HT1080 (cell line): Measurements from ENCODE around the gene SHISAL1. TPM values are rescaled to one million over a fixed set of nuclear protein-coding genes. Genes with fewer than 3 reads are reported as not detected.
A peak's percentile ranks its signal among the peaks of the same experiment; 100 is the strongest.

ENCODE experiments used
- DNase-seq: peaks from one replicate; pipeline ENCODE4 v3.0.0-alpha.2; 2015; ENCODE audit warnings: low read depth
- total RNA-seq: library from RNA; depleted of rRNA; stranded (reverse); fragments of >200 nt; shearing (Covaris generic); gene quantifications from 2 replicates; pipeline ENCODE4 v1.2.3, GENCODE V29; 2014

Gene SHISAL1
- total RNA-seq, 1 experiment from 2014 or later = 2.1 TPM

DNA sequence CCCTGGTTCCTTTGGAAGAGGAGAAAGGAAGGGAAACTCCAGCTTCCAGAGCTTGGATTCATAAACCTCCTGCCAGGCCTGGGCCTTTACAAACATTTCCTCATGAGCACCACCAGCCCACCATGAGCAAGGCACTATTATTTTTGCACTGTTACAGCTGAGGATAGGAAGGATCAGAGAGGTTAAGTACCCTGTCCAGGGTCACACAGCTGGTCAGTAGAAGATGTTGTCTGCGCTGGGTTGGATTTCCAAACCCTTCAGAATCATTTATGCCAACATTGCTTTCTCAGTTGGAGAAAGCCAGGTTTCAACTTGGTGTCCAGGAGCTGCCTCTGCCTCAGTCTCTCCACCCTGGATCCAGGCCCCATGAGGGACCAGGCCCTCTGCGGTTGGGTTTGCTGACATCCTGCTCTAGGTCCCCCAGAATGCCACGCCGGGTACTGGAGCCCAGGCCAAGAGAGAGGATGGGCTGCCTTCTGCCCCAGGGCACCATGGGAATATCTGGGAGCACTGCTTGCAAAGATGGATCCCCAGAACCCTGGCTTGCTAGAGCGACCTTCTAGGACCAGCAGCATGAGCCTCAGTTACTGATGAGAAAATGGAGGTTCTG, 29.7 kb upstream of the SHISAL1 start:
- no peak for DNase-seq

DNA sequence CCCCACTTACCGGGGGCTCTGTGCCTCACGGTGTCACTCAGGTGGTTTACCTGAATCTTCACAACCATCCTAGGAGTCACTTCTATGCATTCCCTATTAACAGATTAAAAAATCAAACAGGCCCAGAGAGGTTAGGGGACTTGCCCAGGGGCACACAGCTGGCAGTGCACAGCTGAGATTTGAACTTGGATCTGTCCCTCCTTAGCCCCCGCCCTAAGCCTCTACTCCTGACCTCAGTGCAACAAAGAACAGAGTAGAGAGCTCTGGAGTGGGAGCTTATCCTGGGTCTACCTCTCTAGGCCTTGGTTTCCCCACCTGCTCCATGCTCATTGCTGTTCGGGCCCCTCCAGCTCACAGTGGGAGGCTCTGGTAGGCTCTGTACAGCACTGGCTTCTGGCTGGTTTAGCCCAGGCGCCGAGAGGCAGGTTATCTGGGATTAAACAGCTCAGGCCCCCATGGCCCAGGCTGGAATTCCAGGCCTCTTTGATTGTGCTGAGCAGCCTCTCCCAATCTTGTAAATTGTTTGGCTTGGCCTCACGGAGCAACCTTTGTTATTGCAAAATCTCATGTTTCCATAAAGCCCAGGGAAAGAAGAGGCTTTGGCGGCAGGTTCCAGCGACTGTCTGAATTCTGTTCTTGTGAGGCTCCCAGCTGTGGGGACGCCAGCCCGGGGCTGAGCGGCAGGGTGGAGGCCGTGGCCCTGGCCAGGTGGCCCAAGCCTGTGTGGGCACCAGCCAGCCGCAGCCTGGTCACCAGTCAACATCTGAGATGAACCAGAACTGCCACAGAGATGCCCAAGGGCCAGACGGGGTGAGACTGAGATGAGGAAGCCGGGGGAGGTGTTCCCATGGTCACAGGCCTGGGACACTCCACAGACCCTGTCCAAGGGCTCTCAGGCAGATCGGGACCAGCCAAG, 28.9 kb upstream of the SHISAL1 start:
- DNase-seq = no peak

DNA sequence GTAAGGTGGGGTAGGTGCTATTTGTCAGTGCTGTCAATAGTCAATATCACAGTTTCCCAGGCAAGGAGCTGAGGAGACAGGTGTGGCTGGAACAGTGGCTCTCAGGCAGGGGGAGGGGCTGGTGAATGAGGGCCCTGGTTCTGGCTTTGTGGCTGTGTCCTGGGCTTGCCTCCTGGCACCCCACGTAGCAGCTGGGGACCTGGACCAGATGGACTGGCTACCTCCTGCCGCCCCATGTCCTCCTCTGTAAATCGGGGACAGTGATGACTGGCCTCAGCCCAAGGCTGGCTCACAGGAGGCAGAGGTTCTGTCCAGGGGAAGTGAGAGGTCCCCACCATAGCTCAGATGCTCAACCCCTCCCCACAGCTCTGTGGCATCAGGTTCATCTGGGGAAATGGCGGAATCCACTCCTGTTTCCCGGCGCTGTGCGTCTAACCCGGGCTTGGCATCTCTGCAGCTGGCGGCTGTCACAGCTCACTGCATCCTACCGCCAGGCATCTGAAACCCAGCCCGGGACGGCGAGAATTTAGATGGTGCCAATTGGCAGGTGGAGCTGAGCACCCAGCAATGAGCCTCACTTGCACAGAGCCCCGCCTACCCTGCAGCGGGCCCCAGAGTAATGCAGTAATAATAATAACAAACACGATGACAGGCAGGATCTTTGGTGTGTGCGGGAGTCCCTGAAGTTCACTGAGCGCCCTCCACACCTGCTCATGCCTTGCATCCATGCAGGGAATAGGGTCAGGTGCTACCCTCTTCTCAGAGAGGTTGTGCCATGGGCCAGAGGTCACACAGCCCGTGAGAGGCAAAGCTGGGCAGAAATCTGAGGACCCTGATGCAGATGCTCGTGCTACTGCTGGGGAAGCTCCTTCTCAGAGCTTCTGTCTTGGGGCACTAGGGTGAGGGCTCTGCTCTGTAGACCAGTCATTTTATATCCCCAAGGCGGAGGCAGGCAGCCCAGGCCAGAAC, 27.8 kb upstream of the SHISAL1 start:
- no peak for DNase-seq

DNA sequence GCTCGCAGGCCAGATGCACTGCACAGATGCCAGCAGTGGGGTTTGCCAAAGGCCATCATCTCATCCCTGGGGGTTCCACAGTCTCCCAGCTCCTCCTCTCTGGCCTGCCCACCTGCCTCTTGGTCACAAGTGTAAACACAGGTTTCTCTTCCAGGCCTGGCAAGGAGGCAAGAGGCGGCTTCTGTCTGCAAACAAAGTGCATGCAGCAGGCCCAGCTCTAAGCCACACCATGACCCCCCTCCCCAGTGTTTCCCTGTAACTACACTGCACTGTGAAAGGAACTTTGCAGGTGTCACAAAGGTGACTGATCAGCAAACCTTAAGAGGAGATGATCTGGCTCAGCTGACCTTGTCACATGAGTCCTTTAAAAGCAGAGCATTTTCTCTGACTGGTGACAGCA, 26.2 kb upstream of the SHISAL1 start:
- no peak for DNase-seq

DNA sequence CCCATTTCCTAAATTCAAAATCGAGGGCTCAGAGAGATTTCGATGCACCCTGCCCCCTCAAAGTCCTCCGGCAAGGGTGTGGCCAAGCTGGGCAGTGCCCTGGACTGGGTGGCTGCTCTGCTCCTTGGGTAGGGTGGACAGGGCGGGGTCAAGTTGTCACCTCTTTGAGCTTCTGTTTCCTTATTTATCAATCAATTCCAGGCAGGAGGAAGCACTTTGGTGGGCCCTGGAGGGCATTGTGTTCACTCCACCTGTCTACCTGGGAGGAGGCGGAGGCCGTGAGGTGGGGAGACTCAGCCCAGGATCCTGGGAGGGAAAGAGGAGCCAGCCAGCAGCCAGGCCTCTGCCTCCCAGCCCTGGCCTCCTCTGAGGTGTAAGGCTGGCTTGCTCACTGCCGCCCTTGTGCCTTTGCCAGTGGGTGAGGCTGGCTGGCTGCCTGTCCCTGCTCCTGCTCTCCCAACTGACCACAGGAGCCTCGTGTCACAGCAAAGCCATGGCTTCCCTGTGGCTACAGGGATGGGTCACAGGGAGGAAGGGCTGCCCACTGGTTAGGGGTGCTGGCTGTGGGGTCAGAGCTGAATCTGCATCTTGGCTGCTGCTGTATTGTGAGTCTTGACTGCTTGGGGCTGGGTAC, 25.5 kb upstream of the SHISAL1 start:
- DNase-seq = no peak

DNA sequence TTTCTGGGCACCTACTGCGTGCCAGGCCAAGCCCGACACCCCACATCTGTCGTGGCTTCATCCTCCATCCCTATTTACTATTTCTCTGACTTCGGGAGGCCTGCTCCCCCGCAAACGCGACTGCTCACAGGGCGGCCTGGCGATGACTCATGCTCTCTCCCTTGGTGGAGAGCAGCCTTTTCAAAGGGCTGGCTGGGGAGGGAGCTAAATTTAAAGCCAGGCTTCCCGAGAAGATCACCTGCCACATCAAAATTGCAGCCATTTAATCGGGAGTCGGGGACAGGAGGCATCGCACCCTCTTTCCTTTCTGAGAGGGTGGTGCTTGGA, 24.9 kb upstream of the SHISAL1 start:
- DNase-seq = peak; percentile 60

DNA sequence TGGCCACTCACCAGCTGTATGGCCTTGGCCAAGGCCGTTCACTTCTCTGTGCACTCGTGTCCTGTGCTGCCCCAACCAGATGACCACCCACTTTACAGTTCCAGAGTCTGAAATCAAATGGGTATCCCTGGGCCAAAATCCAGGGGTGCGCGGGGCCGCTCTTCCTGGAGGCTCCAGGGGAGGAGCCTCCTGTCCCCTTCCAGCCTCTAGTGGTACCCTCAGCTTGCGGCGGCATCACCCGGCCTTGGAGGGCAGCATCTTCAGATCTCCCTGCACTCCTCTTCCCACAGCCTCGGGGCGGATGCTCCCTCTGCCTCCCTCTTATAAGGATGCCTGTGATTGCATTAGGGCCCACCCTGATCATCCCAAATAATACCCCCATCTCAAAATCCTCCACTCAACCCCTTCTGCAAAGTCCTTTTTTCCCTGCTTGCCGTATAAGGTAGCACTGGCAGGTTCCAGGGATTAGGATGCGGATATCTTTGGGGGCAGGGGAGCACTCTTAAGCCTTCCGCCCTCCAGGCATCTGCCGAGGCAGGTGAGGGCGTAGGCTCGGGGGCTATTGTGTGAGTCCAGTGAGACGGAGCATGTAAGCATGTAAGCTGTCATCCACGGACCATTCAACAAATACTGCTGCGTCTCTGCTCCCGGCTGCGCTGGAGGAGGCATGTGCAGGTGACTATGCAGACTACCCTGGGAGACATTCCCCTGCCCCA, 24.4 kb upstream of the SHISAL1 start:
- DNase-seq = no peak

DNA sequence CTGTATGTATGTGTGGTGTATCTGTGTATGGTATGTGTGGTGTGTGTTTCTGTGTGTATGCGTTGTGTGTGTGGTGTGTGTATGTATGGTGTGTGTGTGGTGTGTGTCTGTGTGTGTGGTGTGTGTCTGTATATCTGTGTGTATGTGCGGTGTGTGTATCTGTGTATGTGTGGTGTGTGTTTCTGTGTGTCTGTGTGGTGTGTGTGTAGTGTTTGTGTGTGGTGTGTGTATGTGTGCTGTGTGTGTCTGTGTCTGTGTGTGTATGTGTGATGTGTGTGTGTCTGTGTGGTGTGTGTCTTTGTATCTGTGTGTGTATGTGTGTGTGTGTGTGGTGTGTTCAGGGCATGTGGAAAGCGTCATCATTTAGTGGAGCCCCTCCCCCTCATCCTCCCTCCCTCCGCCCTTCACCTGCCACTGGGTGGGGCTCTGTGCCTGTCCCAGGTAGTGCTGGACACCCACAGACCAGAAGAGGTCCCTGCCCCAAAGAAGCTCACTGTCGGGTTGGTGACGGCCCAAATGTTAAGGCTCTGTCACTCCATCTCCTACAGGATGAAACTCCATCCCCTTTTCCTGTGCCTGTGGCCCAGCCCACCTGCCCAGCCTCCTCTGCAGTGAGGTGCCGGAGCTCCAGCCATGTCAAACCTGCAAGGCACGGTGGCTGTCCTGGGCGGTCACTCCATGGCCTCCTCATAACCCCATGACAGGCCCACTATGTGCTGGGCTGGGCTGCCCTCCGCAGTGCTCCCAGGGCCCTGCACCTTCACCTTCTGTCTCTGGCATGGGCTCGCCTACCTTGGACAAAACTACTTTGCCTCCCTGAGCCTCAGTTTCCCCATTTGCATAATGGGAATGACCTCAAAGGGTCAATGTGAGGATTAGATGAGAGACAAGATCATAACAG, 23.4 kb upstream of the SHISAL1 start:
- DNase-seq = no peak

DNA sequence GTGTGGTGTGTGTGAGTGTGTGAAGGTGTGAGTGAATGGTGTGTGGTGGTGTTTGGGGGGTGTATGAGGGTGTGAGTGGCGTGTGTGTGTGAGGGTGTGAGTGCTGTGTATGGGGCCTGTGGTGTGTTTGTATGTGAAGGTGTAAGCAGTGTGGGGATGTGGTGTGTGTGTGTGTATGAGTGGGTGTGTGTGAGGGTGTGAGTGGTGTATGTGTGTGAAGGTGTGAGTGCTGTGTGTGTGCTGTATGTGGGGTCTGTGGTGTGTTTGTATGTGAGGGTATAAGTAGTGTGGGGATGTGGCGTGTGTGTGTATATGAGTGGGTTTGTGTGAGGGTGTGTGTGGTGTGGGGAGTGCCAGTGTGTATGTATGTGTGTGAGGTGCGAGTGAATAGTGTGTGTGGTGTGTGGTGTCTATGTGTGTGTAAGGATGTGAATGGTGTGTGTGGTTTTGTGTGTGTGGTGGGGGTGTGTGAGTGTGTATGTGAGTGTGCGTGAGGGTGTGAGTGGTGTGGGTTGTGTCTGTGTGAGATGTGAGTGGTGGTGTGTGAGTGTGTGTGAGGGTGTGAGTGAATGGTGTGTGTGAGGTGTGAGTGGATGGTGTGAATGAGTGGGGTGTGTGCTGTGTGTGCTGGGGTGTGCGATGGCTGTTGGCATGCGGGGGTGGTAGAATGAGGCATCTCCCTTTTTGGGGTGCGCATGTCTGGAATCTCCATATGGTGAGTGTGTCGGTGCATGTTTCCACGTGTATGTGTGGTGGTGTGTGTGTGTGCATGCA, 22.5 kb upstream of the SHISAL1 start:
- DNase-seq = no peak

DNA sequence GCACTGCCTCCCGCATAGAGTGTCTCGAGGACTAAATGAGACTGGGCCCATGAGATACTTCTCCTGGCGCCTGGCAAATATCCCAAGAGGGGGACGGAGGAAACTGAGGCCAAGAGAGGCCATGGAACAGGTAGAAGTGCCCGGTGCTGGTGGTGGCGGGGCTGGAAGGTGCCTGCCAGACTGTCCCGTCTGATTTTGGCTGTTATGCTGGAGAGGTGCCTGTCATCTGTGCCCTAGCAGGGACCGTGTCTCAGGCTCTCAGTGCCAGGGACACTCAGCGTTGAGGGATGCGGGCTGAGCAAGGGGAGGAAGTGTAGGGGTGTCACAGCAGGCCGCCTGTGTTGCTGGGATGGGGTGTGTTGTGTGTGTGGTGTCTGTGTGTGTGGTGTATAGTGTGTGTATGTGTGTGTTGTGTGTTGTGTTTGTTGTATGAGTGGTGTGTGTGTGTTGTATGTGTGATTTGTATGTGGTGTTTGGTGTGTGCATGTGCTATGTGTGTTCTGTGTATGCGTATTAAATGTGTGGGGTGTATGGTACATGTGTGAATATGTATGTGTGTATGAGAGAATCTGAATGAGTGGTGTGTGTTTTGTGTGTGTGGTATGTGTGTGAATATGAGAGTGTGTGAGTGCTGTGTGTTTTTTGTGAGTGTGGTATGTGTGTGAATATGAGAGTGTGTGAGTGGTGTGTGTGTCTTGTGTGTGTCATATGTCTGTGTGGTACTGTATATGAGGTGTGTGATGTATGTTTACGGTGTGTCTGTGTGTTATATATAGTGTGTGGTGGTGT, 21.3 kb upstream of the SHISAL1 start:
- no peak for DNase-seq

DNA sequence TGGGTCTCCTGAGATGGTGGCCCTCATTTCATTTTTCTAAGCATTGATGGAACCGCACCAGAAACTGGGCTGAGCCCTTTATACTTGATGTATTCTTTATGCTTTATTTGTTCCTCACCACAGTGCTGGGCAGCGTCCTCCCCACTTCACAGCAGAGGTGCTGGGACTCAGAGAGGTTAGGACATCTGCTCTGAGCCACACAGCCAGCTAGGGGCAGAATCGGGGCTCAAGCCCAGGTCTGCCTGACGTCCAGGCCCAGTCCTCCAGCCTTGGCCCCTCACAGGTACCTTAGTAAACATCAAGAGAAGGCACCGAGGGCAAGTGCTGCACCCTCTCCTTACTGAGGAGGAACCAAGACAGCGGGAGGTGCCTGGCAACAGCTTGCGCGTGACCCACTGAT, 20.2 kb upstream of the SHISAL1 start:
- no peak for DNase-seq

DNA sequence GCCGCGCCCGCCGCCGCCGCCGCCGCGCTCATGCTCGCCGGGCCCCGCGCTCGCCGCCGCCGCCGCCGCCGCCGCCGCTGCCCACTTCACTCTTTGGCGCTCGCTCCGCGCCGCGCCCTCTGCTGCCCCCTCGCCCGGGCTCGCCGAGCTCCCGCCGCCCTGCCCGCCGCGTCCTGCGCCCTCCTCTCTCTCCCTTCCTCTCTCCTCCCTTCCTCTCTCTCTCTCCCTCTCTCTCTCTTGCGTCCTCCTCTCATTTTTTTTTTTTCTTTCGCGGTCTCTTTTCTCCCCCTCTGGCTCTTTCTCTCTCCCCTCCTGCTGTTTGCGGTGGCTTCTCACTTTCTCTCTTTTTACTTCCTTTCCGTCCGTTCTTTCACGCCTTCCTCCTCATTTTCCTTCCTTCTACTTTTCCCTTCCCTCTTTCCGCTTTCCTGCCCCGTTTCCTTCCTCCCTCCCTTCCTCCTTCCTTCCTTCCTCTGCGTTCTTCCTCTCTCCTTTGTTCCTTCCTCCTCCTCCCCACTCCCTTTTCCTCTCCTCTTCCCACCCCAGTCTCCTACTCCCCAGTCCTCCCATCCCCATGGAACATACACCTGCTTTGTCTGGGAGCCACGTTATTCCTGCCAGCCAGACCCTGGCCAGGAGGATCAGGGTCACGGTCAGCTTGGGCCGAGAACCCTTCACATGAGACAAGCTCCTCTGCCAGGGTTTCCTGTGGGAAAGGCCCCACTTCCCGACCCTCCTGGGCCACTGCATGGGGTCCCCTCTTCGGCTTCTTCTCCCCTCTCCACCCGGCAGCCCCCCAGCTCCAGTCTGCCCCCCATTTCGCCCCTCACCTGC, 19.3 kb upstream of the SHISAL1 start:
- peak; percentile 31 for DNase-seq

DNA sequence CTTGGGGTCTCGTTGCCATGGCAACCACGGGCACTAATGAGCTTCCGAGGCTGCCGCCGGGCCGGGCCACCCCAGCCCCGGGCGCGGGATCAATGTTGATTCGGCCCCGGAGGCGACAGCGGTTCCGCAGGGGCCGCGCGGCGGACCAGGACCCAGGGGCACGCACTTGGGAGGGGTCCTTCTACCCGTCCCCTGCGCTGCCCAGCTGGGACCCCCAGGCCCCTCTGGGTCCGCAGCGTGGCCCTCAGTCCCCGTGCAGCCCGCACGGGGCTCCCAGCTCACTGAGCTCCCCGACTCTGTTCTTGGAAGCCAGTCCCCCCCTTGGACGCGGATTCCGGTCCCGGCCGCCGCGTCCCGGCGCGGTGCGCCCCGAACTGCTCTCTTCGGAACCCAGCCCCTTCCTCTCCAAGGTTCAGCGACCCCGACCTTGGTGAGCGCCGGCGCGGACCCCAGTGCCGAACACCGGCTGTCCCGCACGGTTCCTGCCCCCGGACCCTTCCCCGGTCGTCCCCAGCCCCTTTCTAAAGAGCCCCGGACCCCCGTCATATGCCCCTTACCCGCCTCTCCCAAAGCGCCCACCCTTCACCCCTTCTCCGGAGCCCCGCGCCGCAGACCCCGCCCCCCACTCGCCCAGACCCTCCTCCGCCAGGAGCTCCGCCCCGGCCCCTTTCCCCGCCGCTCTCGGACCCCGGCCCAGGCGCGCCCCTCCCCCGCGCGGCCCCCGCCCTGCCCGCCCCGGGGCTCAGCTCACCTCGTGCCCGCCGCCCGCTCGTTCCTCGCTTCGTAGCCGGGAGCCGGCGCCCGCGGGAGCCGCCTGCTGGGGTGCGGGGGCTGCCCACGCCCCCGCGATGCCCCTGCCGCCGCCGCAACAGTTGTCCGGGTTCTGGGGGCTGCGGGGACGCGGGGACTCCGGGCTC, 18.3 kb upstream of the SHISAL1 start:
- no peak for DNase-seq

DNA sequence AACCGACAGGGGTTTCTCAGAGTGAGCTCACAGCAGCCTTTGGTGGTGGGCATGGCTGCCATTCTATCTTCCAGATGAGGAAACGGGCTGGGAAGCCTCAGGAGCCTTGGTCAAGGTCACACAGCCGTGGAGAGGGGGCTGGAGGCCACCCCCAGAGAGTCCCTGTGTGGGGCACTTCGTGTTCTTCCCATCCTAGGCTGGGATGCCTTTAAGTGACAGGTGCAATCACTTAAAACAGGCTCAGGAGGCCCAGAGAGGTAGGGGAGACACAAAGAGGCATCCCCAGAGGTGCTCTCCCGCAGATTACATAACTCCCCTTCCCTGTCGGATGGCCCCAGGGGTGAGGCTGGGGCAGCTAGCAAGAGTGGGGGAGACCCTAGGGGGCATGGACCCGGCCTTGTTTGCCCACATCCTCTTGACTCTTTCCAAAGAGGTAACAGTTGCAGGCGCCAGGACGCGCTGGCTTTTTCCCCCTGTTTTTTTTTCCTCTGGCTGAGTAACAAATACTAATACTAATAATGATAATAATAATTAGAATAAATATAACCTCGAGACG, 17.5 kb upstream of the SHISAL1 start:
- DNase-seq = no peak

DNA sequence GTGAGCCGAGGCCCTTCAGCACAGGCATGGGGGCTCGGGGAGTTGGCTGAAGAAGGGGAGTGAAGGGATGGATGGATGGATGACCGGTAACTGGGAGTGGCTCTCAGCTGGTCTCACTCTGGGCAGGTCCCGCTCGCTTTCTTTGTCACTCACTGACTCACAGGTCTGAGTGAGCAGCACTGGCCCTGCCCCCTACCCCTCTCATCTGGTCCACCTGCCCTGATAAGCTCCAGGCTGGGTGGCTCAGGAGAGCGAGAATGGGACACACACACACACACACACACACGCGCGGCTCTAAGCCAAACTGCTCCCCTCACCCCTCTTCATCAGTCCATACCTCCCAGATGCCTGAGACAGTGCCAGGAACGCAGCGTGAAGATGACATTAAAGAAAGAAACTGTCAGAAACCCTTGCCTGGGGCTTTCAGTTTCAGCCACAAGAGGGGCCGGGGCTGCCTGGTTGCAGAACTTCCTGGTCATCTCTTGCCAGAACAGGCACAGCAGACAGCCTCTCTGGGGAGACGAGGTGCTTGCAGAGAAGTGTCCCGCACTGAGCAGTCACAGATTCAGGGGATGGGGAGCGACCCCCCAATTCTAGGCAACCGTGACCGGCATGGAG, 16.5 kb upstream of the SHISAL1 start:
- DNase-seq = no peak
